Dermis microvascular lymphatic vessel endothelial cell (primary cell): ENCODE results near the gene FCSK. TPM values are rescaled to one million over a fixed set of nuclear protein-coding genes. Genes with fewer than 3 reads are reported as not detected.

Experiments
- DNase-seq, 2 donors: peaks; one replicate each; pipeline versions ENCODE4 v3.0.0 to v3.0.0-alpha.2; 2010; ENCODE audit warnings: low read depth in 2 of 2
- total RNA-seq: library from RNA; depleted of rRNA; stranded (reverse); fragments of >200 nt; gene quantifications from 2 replicates; pipeline ENCODE4 v1.2.1, GENCODE V29; 2014

The FCSK gene
- total RNA-seq, 1 donor from 2014 or later, result 7.4 TPM

- peak; percentile 30 to 78 for DNase-seq
Measured at GRCh38 chr16:70476272-70477020, 22.1 kb downstream of the FCSK start.

GRCh38 chr16:70478169-70478568 lies 23.8 kb downstream of the FCSK start:
- DNase-seq, result no peak

GRCh38 chr16:70478912-70479341 lies 24.5 kb downstream of the FCSK start:
- peak in 1 of 2 donors; percentile 37 for DNase-seq

GRCh38 chr16:70480127-70481105 lies 26.0 kb downstream of the FCSK start:
- DNase-seq, result no peak

GRCh38 chr16:70481929-70482536 lies 27.6 kb downstream of the FCSK start:
- DNase-seq, result no peak

GRCh38 chr16:70482624-70483023 lies 28.2 kb downstream of the FCSK start:
- DNase-seq, result no peak

GRCh38 chr16:70483426-70483825 lies 29.0 kb downstream of the FCSK start:
- DNase-seq, result no peak

GRCh38 chr16:70484867-70485266 lies 30.5 kb downstream of the FCSK start:
- DNase-seq, result no peak

GRCh38 chr16:70490261-70490660 lies 35.9 kb downstream of the FCSK start:
- peak; percentile 36 to 38 for DNase-seq

GRCh38 chr16:70493802-70494201 lies 39.4 kb downstream of the FCSK start:
- DNase-seq, result no peak

- no peak for DNase-seq
Measured at GRCh38 chr16:70494202-70494770, 39.9 kb downstream of the FCSK start.

- DNase-seq, result no peak
Measured at GRCh38 chr16:70494777-70495176, 40.4 kb downstream of the FCSK start.

GRCh38 chr16:70495425-70496182 lies 41.2 kb downstream of the FCSK start:
- no peak for DNase-seq

- no peak for DNase-seq
Measured at GRCh38 chr16:70496513-70496912, 42.1 kb downstream of the FCSK start.

GRCh38 chr16:70508752-70509151 lies 54.4 kb downstream of the FCSK start:
- DNase-seq, result peak in 1 of 2 donors; percentile 57

GRCh38 chr16:70510216-70510615 lies 55.8 kb downstream of the FCSK start:
- no peak for DNase-seq

GRCh38 chr16:70511833-70512232 lies 57.4 kb downstream of the FCSK start:
- DNase-seq, result no peak

GRCh38 chr16:70512456-70512855 lies 58.1 kb downstream of the FCSK start:
- no peak for DNase-seq

GRCh38 chr16:70520612-70521297 lies 66.4 kb downstream of the FCSK start:
- DNase-seq, result peak in 1 of 2 donors; percentile 34
